Measurements from ENCODE around the gene ORMDL2. TPM values are rescaled to one million over a fixed set of nuclear protein-coding genes. Genes with fewer than 3 reads are reported as not detected.
"Not testable (repeated sequence)": the region's sequence is repeated elsewhere in the genome, so short reads cannot be mapped to it uniquely, and the experiment has no call there.

ORMDL2 gene
- total and polyA plus RNA-seq, 3 experiments from 2014 or later = 49.0 to 110 (median 49.7) TPM

- Mint-ChIP-seq H3K36me3 (peaks cover 0 to 5% (median 0%) of the 10 kb centered on the region in 3 donors), H3K4me1 (no peaks in the 10 kb centered on the region), H3K4me3 (no peak overlapping the region), H3K27ac (no peak overlapping the region), H3K27me3 (peaks cover 0 to 3% of the 10 kb centered on the region in 2 donors), H3K9me3 (peaks cover 3 to 10% (median 7%) of the 10 kb centered on the region in 5 donors)
- Histone ChIP-seq H3K4me3 (ENCODE audit: low read length) (no peak overlapping the region), H3K27me3 (ENCODE audit: insufficient read depth, low read length, poor library complexity, severe bottlenecking) (no peaks in the 10 kb centered on the region), H3K4me1 (ENCODE audit: insufficient read depth, low read length) (no peaks in the 10 kb centered on the region), H3K9me3 (ENCODE audit: low read length) (no peaks in the 10 kb centered on the region), H3K36me3 (ENCODE audit: insufficient read depth, low read length) (no peaks in the 10 kb centered on the region), H3K27ac (ENCODE audit: low read depth, low read length) (no peak overlapping the region)
- ChIA-PET CTCF (no interaction called here), POLR2A (interaction anchor here (0.7 kb wide), 1 partner anchor 91 kb away, joined by 3 read pairs; no protein-coding TSS in a partner anchor)
- no peak for DNase-seq
Observed at GRCh38 chr12:55861871-55862270, 44.0 kb downstream of the ORMDL2 start.

GRCh38 chr12:55862286-55862685, 44.4 kb downstream of the ORMDL2 start:
- POLR2A ChIA-PET = no interaction called here

DNA sequence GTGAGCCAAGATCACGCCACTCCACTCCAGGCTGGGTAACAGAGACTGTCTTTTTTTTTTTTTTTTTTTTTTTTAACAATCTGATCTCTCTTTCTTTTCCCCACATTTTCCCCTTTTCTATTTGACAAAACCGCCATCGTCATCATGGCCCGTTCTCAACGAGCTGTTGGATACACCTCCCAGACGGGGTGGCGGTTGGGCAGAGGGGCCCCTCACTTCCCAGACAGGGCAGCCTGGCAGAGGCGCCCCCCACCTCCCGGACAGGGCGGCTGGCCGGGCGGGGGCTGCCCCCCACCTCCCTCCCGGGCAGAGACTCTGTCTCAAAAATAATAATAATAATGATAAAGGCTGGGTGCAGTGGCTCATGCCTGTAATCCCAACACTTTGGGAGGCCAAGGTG, 45.1 kb downstream of the ORMDL2 start:
- POLR2A ChIA-PET; DNase-seq; H3K27me3 ChIP-seq (ENCODE audit: insufficient read depth, low read length, poor library complexity, severe bottlenecking); H3K9me3 ChIP-seq (ENCODE audit: low read length); H3K36me3 ChIP-seq (ENCODE audit: insufficient read depth, low read length); H3K36me3 Mint-ChIP-seq; CTCF ChIA-PET; H3K4me1 Mint-ChIP-seq; H3K27ac Mint-ChIP-seq; H3K4me3 Mint-ChIP-seq; H3K27me3 Mint-ChIP-seq; H3K4me3 ChIP-seq (ENCODE audit: low read length); H3K4me1 ChIP-seq (ENCODE audit: insufficient read depth, low read length); H3K27ac ChIP-seq (ENCODE audit: low read depth, low read length); H3K9me3 Mint-ChIP-seq: not testable (repeated sequence)

More at GRCh38 chr12:55862286-55862685, 44.4 kb downstream of the ORMDL2 start:
- H3K27ac ChIP-seq (ENCODE audit: low read depth, low read length) = no peak overlapping the region
- Mint-ChIP-seq H3K36me3 (peaks cover 0 to 5% (median 0%) of the 10 kb centered on the region in 3 donors), H3K27me3 (peaks cover 0 to 3% of the 10 kb centered on the region in 2 donors), H3K4me3 (no peak overlapping the region), H3K4me1 (no peaks in the 10 kb centered on the region), H3K27ac (no peak overlapping the region), H3K9me3 (peaks cover 3 to 10% (median 7%) of the 10 kb centered on the region in 5 donors)
- H3K9me3 ChIP-seq (ENCODE audit: low read length) = no peaks in the 10 kb centered on the region
- H3K4me1 ChIP-seq (ENCODE audit: insufficient read depth, low read length) = no peaks in the 10 kb centered on the region
- no peak for DNase-seq
- CTCF ChIA-PET = no interaction called here
- H3K36me3 ChIP-seq (ENCODE audit: insufficient read depth, low read length) = no peaks in the 10 kb centered on the region
- H3K27me3 ChIP-seq (ENCODE audit: insufficient read depth, low read length, poor library complexity, severe bottlenecking) = no peaks in the 10 kb centered on the region
- H3K4me3 ChIP-seq (ENCODE audit: low read length) = no peak overlapping the region

DNA sequence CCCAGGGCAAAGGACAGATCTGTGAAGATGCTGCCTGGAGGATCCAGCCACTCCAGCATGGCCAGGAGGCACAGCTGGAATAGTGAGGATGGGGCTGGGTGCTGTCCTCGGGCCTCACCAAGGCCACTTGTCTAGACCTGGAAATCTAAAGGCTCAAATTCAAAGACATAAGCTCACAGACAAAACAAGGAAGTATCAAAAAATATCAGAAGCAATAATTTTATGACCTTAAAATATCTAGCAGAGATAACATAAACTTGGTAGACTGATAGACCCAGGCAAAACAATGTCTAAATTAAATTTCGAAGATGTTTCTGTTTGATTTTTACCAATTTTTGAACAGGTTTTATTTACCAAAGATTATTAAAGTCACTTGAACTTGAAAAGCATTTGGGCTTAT, 47.5 kb downstream of the ORMDL2 start:
- Mint-ChIP-seq H3K9me3 (peaks cover 3 to 10% (median 7%) of the 10 kb centered on the region in 5 donors), H3K4me1 (no peaks in the 10 kb centered on the region), H3K27ac (no peak overlapping the region), H3K36me3 (peaks cover 0 to 5% (median 0%) of the 10 kb centered on the region in 3 donors), H3K27me3 (peaks cover 0 to under 1% of the 10 kb centered on the region in 2 donors), H3K4me3 (no peak overlapping the region)
- Histone ChIP-seq H3K4me1 (ENCODE audit: insufficient read depth, low read length) (no peaks in the 10 kb centered on the region), H3K27ac (ENCODE audit: low read depth, low read length) (no peak overlapping the region), H3K9me3 (ENCODE audit: low read length) (no peaks in the 10 kb centered on the region), H3K27me3 (ENCODE audit: insufficient read depth, low read length, poor library complexity, severe bottlenecking) (no peaks in the 10 kb centered on the region), H3K36me3 (ENCODE audit: insufficient read depth, low read length) (no peaks in the 10 kb centered on the region), H3K4me3 (ENCODE audit: low read length) (no peak overlapping the region)
- CTCF ChIA-PET = no interaction called here
- POLR2A ChIA-PET = no interaction called here
- DNase-seq = no peak

DNA sequence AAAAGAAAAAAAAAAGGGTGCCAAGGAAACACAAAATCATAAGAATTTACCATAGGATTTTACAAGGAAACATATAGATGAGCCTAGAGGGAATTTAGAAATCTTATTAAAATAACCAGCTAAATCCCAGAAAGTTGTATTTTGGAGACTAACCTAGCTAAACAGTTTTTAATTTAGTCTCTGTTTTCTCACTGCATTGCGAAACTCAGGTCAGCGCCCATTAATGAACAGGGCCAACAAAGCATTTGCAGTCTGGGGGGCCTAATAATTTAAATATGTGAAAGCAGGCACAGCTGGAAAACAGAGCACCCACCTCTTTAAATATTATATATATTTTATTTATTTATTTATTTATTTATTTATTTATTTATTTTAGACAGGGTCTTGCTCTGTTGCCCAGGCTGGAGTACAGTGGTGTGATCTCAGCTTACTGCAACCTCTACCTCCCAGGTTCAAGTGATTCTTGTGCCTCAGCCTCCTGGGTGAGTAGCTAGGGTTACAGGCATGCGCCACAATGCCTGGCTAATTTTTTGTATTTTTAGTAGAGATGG, 48.7 kb downstream of the ORMDL2 start:
- H3K4me3 ChIP-seq (ENCODE audit: low read length); CTCF ChIA-PET; H3K36me3 ChIP-seq (ENCODE audit: insufficient read depth, low read length); H3K27ac Mint-ChIP-seq; H3K4me1 Mint-ChIP-seq; H3K4me1 ChIP-seq (ENCODE audit: insufficient read depth, low read length); DNase-seq; H3K27ac ChIP-seq (ENCODE audit: low read depth, low read length); H3K27me3 ChIP-seq (ENCODE audit: insufficient read depth, low read length, poor library complexity, severe bottlenecking); H3K36me3 Mint-ChIP-seq; H3K4me3 Mint-ChIP-seq; H3K9me3 Mint-ChIP-seq; H3K27me3 Mint-ChIP-seq; H3K9me3 ChIP-seq (ENCODE audit: low read length): not testable (repeated sequence)
- POLR2A ChIA-PET = interaction anchor here (0.8 kb wide), 1 partner anchor 740 kb away, joined by 5 read pairs; no protein-coding TSS in a partner anchor

Other genes starting within 250 kb of the ORMDL2 start
- gene OR2AP1, start 245.6 kb upstream of the ORMDL2 start, total RNA-seq = not detected
- not detected for gene OR2AP1, start 245.6 kb upstream of the ORMDL2 start, polyA plus RNA-seq
- not detected for gene OR10P1, start 181.1 kb upstream of the ORMDL2 start, total RNA-seq
- not detected for gene OR10P1, start 181.1 kb upstream of the ORMDL2 start, polyA plus RNA-seq
- 1 to 10 TPM; 2.7 to 3.1 TPM for gene ITGA7, start 110.1 kb upstream of the ORMDL2 start, total RNA-seq
- 0.36 TPM for gene ITGA7, start 110.1 kb upstream of the ORMDL2 start, polyA plus RNA-seq
- gene BLOC1S1, start 102.0 kb upstream of the ORMDL2 start, total RNA-seq = 100 to 1,000 TPM in 1 of 2 experiments, 10 to 100 TPM in 1; 97.5 to 110 TPM
- 90.2 TPM for gene BLOC1S1, start 102.0 kb upstream of the ORMDL2 start, polyA plus RNA-seq
- 1 to 10 TPM; 8.1 to 8.5 TPM for gene RDH5, start 97.6 kb upstream of the ORMDL2 start, total RNA-seq
- gene RDH5, start 97.6 kb upstream of the ORMDL2 start, polyA plus RNA-seq = 0.90 TPM
- gene CD63, start 89.0 kb upstream of the ORMDL2 start, total RNA-seq = 100 to 1,000 TPM; 200 to 202 TPM
- 375 TPM for gene CD63, start 89.0 kb upstream of the ORMDL2 start, polyA plus RNA-seq
- gene GDF11, start 74.9 kb upstream of the ORMDL2 start, total RNA-seq = 10 to 100 TPM; 13.1 to 13.5 TPM
- 1.4 TPM for gene GDF11, start 74.9 kb upstream of the ORMDL2 start, polyA plus RNA-seq
- gene SARNP, start 317 bp upstream of the ORMDL2 start, total RNA-seq = 100 to 1,000 TPM in 1 of 2 experiments, 10 to 100 TPM in 1; 89.7 to 103 TPM
- 109 TPM for gene SARNP, start 317 bp upstream of the ORMDL2 start, polyA plus RNA-seq
- 10 to 100 TPM; 39.1 to 40.8 TPM for gene DNAJC14, start 11.5 kb downstream of the ORMDL2 start, total RNA-seq
- 40.2 TPM for gene DNAJC14, start 11.5 kb downstream of the ORMDL2 start, polyA plus RNA-seq
- gene MMP19, start 24.9 kb downstream of the ORMDL2 start, total RNA-seq = 1 to 10 TPM in 1 of 2 experiments, under 1 TPM in 1; 0.29 to 1.0 TPM
- gene MMP19, start 24.9 kb downstream of the ORMDL2 start, polyA plus RNA-seq = not detected
- gene PYM1, start 109.9 kb downstream of the ORMDL2 start, total RNA-seq = 10 to 100 TPM; 35.8 to 38.4 TPM
- gene PYM1, start 109.9 kb downstream of the ORMDL2 start, polyA plus RNA-seq = 80.8 TPM
- gene DGKA, start 113.1 kb downstream of the ORMDL2 start, total RNA-seq = 100 to 1,000 TPM; 221 to 236 TPM
- gene DGKA, start 113.1 kb downstream of the ORMDL2 start, polyA plus RNA-seq = 234 TPM
- under 1 TPM; 0.28 to 0.33 TPM for gene PMEL, start 148.0 kb downstream of the ORMDL2 start, total RNA-seq
- gene PMEL, start 148.0 kb downstream of the ORMDL2 start, polyA plus RNA-seq = not detected
- gene CDK2, start 148.8 kb downstream of the ORMDL2 start, total RNA-seq = 100 to 1,000 TPM; 117 to 125 TPM
- gene CDK2, start 148.8 kb downstream of the ORMDL2 start, polyA plus RNA-seq = 8.2 TPM
- 10 to 100 TPM; 36.6 to 38.3 TPM for gene RAB5B, start 156.0 kb downstream of the ORMDL2 start, total RNA-seq
- 68.5 TPM for gene RAB5B, start 156.0 kb downstream of the ORMDL2 start, polyA plus RNA-seq
- 1 to 10 TPM; 2.3 to 2.5 TPM for gene SUOX, start 179.2 kb downstream of the ORMDL2 start, total RNA-seq
- gene SUOX, start 179.2 kb downstream of the ORMDL2 start, polyA plus RNA-seq = 0.90 TPM
- 10 to 100 TPM; 11.0 to 11.6 TPM for gene IKZF4, start 203.0 kb downstream of the ORMDL2 start, total RNA-seq
- gene IKZF4, start 203.0 kb downstream of the ORMDL2 start, polyA plus RNA-seq = 0.86 TPM
- gene RPS26, start 223.9 kb downstream of the ORMDL2 start, total RNA-seq = 10 to 100 TPM; 48.8 to 59.9 TPM
- gene RPS26, start 223.9 kb downstream of the ORMDL2 start, polyA plus RNA-seq = 1,127 TPM